ENCODE measurements around the gene SMIM1.

- TF ChIP-seq CTCF (IDR thresholded peaks at IDR 0.05): no peak
- TF ChIP-seq POLR2AphosphoS5 (IDR thresholded peaks at IDR 0.05): no peak
Measured at GRCh38 chr1:3759796-3760195, 12.8 kb upstream of the SMIM1 start.

Data from gastroesophageal sphincter (tissue), 3 donors.